HepG2 (cell line): ENCODE data around the gene WDR35. TPM values are rescaled to one million over a fixed set of nuclear protein-coding genes. Genes with fewer than 3 reads are reported as not detected.

ENCODE experiments used
- ATAC-seq: fragments of 200-7000 bp; cut with Tn5 transposase; 3 replicates; pipeline ENCODE4 v1.9.1; 2020; ENCODE audit warnings: mild to moderate bottlenecking, moderate library complexity
- BruUV-seq: library from RNA; stranded (reverse); fragments of 400-500 nt; replicated peaks from 2 replicates; lab custom pipeline; 2021; lab: Mats Ljungman, UMichigan
- CTCF ChIA-PET: fragments of 300-600 bp; formaldehyde crosslinking; extraction: SDS; loops from one replicate; lab custom pipeline; 2021; ENCODE audit warnings: low total read pairs, inconsistent platforms, low intra/inter-chr PET ratio; lab: Yijun Ruan, JAX
- POLR2A ChIA-PET: fragments of 350-600 bp; sonication (Branson Sonifier 250); formaldehyde crosslinking; loops from one replicate; lab custom pipeline; 2020; ENCODE audit warnings: antibody characterized with exemption, inconsistent platforms; lab: Yijun Ruan, JAX
- DNase-seq: peaks from one replicate; pipeline ENCODE4 v3.0.0-alpha.2; 2015; ENCODE audit warnings: low spot score
- FAIRE-seq: peaks from 3 replicates; lab custom pipeline; 2011; peaks lifted over from hg19 to GRCh38; lab: Jason Lieb, UNC
- H2AFZ ChIP-seq: one replicate; pipeline ENCODE4 v1.6.1; 2011; ENCODE audit warnings: low read length, inconsistent platforms
- H3K27ac ChIP-seq: fragments of 300-600 bp; 3 replicates; pipeline ENCODE4 v1.8.0; 2011; ENCODE audit warnings: mixed run types, mild to moderate bottlenecking, mixed read lengths, low read length, inconsistent platforms; ENCODE audit not compliant: insufficient read depth; ENCODE audit errors: extremely low read length
- H3K27me3 ChIP-seq, 2 experiments: fragments of 200-600 bp in 1 of 2; 2 replicates in 1 of 2; 3 replicates in 1 of 2; pipeline versions ENCODE4 v1.6.0 to v1.8.0; 2011; ENCODE audit warnings: low read length in 2 of 2, mild to moderate bottlenecking in 2 of 2, moderate library complexity in 2 of 2, inconsistent platforms in 1 of 2; ENCODE audit not compliant: insufficient read depth in 2 of 2, control insufficient read depth in 1 of 2
- H3K36me3 ChIP-seq, 2 experiments: fragments of 200-600 bp in 1 of 2; replicated peaks in 1 of 2; 2 replicates in 1 of 2; 3 replicates in 1 of 2; pipeline versions ENCODE4 v1.5.1 to v1.8.0; 2011; ENCODE audit warnings: low read length in 2 of 2, inconsistent platforms in 1 of 2; ENCODE audit not compliant: insufficient read depth in 2 of 2, control insufficient read depth in 1 of 2
- H3K4me1 ChIP-seq: 2 replicates; pipeline ENCODE4 v1.5.1; 2012; ENCODE audit warnings: low read length, inconsistent platforms; ENCODE audit not compliant: insufficient read depth
- H3K4me2 ChIP-seq: 2 replicates; pipeline ENCODE4 v1.6.0; 2011; ENCODE audit warnings: low read depth, low read length, inconsistent platforms
- H3K4me3 ChIP-seq, 3 experiments: fragments of 200-600 bp in 1 of 3; sonication (generic), shearing (Covaris generic) in 1 of 3; replicated peaks in 1 of 3; 2 replicates each; pipeline ENCODE4 v1.5.1; 2011 to 2016; ENCODE audit warnings: low read length in 3 of 3, inconsistent platforms in 2 of 3, low read depth in 2 of 3, mild to moderate bottlenecking in 2 of 3, control low read depth in 1 of 3, mixed read lengths in 1 of 3; ENCODE audit not compliant: insufficient read depth in 1 of 3
- H3K79me2 ChIP-seq: one replicate; pipeline ENCODE4 v1.6.1; 2011; ENCODE audit warnings: low read length, inconsistent platforms; ENCODE audit not compliant: insufficient read depth
- H3K9ac ChIP-seq: 2 replicates; pipeline ENCODE4 v1.6.0; 2011; ENCODE audit warnings: mild to moderate bottlenecking, low read depth, low read length, inconsistent platforms; ENCODE audit not compliant: insufficient read depth
- H3K9me3 ChIP-seq: 2 replicates; pipeline ENCODE4 v1.5.1; 2012; ENCODE audit warnings: mild to moderate bottlenecking, low read length
- H4K20me1 ChIP-seq: 2 replicates; pipeline ENCODE4 v1.6.0; 2011; ENCODE audit warnings: inconsistent platforms, mild to moderate bottlenecking, low read length, moderate library complexity; ENCODE audit not compliant: insufficient read depth
- ATF2 ChIP-seq: sonication (generic); formaldehyde crosslinking; IDR thresholded peaks from 2 replicates; pipeline ENCODE4 v1.4.0; 2020; ENCODE audit warnings: missing genetic modification reagents
- ATF7-NPFF ChIP-seq: sonication (generic); formaldehyde crosslinking; IDR thresholded peaks from 2 replicates; pipeline ENCODE4 v1.8.1; 2023; ENCODE audit warnings: mild to moderate bottlenecking, low read depth, missing genetic modification reagents, moderate library complexity
- DNMT3B ChIP-seq: conservative IDR thresholded peaks from 2 replicates; pipeline ENCODE4 v1.6.1; 2016; ENCODE audit warnings: missing biosample characterization, control low read depth
- GTF2F1 ChIP-seq: fragments of 150-350 bp; IDR thresholded peaks from 2 replicates; pipeline ENCODE4 v1.6.1; 2014; ENCODE audit warnings: low read length
- GTF3A ChIP-seq: sonication (generic); formaldehyde crosslinking; conservative IDR thresholded peaks from 2 replicates; pipeline ENCODE4 v1.4.0; 2020; ENCODE audit warnings: mild to moderate bottlenecking, missing genetic modification reagents
- KLF15 ChIP-seq: sonication (generic); formaldehyde crosslinking; IDR thresholded peaks from 2 replicates; pipeline ENCODE4 v1.8.1; 2023; ENCODE audit warnings: borderline replicate concordance, mild to moderate bottlenecking, inconsistent platforms, missing genetic modification reagents, mixed read lengths
- MAF1 ChIP-seq: sonication (generic); formaldehyde crosslinking; IDR thresholded peaks from 2 replicates; pipeline ENCODE4 v1.5.0; 2020; ENCODE audit warnings: missing genetic modification reagents, borderline replicate concordance
- MAFG ChIP-seq: sonication (generic); formaldehyde crosslinking; IDR thresholded peaks from 2 replicates; pipeline ENCODE4 v1.5.1; 2020; ENCODE audit warnings: mild to moderate bottlenecking, missing genetic modification reagents
- PHF5A ChIP-seq: IDR thresholded peaks from one replicate; pipeline ENCODE4 v1.6.1; 2018; ENCODE audit warnings: low read depth, missing genetic modification reagents; ENCODE audit not compliant: unreplicated experiment
- RFX5 ChIP-seq: IDR thresholded peaks from 2 replicates; pipeline ENCODE4 v1.6.1; 2011; ENCODE audit warnings: low read depth, low read length, improper control_type of control experiment
- ZBTB14 ChIP-seq: sonication (generic); formaldehyde crosslinking; IDR thresholded peaks from 2 replicates; pipeline ENCODE4 v1.4.0; 2020; ENCODE audit warnings: missing genetic modification reagents
- ZFP41 ChIP-seq: sonication (generic); formaldehyde crosslinking; IDR thresholded peaks from 2 replicates; pipeline ENCODE4 v1.4.0; 2020; ENCODE audit warnings: mild to moderate bottlenecking, missing genetic modification reagents, borderline replicate concordance
- ZNF570 ChIP-seq: sonication (generic); formaldehyde crosslinking; IDR thresholded peaks from 2 replicates; pipeline ENCODE4 v1.4.0; 2020; ENCODE audit warnings: mild to moderate bottlenecking, missing genetic modification reagents, borderline replicate concordance
- ZNF770 ChIP-seq: sonication (generic); formaldehyde crosslinking; IDR thresholded peaks from 2 replicates; pipeline ENCODE4 v1.5.0; 2020; ENCODE audit warnings: mild to moderate bottlenecking, missing genetic modification reagents
- ZZZ3 ChIP-seq: sonication (generic); formaldehyde crosslinking; IDR thresholded peaks from 2 replicates; pipeline ENCODE4 v1.4.0; 2020; ENCODE audit warnings: missing genetic modification reagents, mild to moderate bottlenecking, borderline replicate concordance
- WGBS: methylation state at CpG from one replicate; pipeline ENCODE4 v1.1.6; 2017; ENCODE audit warnings: low lambda C conversion rate; 5-methylcytosine and 5-hydroxymethylcytosine counted together
- in situ Hi-C: cut with HindIII; loops from 2 replicates; pipeline ENCODE4 v1.10.0; 2017; ENCODE audit warnings: low pct_unique_long_range_greater_than_20kb; ENCODE audit not compliant: extremely low pct_ligation_motif_present
- intact Hi-C: fragments of 100-400 bp; cut with micrococcal nuclease; formaldehyde crosslinking; loops from one replicate; pipeline ENCODE4 v1.10.0; 2022; ENCODE audit not compliant: unreplicated experiment
- polyA plus RNA-seq, 8 experiments: library from polyadenylated mRNA; depleted of rRNA in 3 of 8; stranded (reverse) in 7 of 8; unstranded in 1 of 8; fragments of >200 nt; fragmentation: Illumina TruSeq in 4 of 8; extraction: Trizol in 4 of 8; gene quantifications; 2 replicates each; pipeline versions ENCODE4 v1.2.1 to v1.2.3, GENCODE V29; 2011 to 2016; ENCODE audit warnings: low read depth in 4 of 8, missing spikeins in 1 of 8, mixed read lengths in 1 of 8; ENCODE audit not compliant: insufficient read depth in 1 of 8
- total RNA-seq, 5 experiments: library from RNA; depleted of rRNA; stranded (reverse); fragments of >200 nt; fragmentation: Illumina TruSeq; extraction: Trizol; gene quantifications; 2 replicates each; pipeline ENCODE4 v1.2.3, GENCODE V29; 2016; ENCODE audit warnings: low read depth in 1 of 5
- TF ChIP-seq, protein P1 (sequence below): sonication (generic); formaldehyde crosslinking; IDR thresholded peaks from 2 replicates; pipeline ENCODE4 v1.4.0; 2020; ENCODE audit warnings: mild to moderate bottlenecking, missing genetic modification reagents

WDR35 gene
- total and polyA plus RNA-seq, 2 of the 13 experiments (the other 11 are each of a cell fraction or from before 2014, with no cell fraction given), result 11.1 to 19.6 TPM

- Histone ChIP-seq H3K27me3 (no peaks in the 10 kb centered on the region), H2AFZ (no peak overlapping the region), H3K27ac (no peak overlapping the region), H4K20me1 (no peaks in the 10 kb centered on the region), H3K36me3 (no peaks in the 10 kb centered on the region), H3K79me2 (no peaks in the 10 kb centered on the region), H3K9me3 (no peaks in the 10 kb centered on the region), H3K9ac (no peak overlapping the region), H3K4me1 (no peaks in the 10 kb centered on the region), H3K4me2 (no peak overlapping the region), H3K4me3 (no peak overlapping the region)
- no TSS peak for BruUV-seq
- in situ Hi-C loops, result no loop called here
- ChIA-PET CTCF (no interaction called here), POLR2A (no interaction called here)
- intact Hi-C loops, result no loop called here
- TF ChIP-seq, protein P1, sequence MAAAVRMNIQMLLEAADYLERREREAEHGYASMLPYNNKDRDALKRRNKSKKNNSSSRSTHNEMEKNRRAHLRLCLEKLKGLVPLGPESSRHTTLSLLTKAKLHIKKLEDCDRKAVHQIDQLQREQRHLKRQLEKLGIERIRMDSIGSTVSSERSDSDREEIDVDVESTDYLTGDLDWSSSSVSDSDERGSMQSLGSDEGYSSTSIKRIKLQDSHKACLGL (CRISPR knock-in tag), result no peak
- no peak for TF ChIP-seq ZNF770 (CRISPR knock-in tag)
- TF ChIP-seq ZZZ3, result no peak
- TF ChIP-seq ZBTB14 (CRISPR knock-in tag), result no peak
- TF ChIP-seq ZFP41 (CRISPR knock-in tag), result no peak
- TF ChIP-seq MAF1, result no peak
- TF ChIP-seq ATF7-NPFF (CRISPR knock-in tag), result no peak
- TF ChIP-seq RFX5, result no peak
- TF ChIP-seq MAFG (CRISPR knock-in tag), result no peak
- no peak for TF ChIP-seq GTF2F1
- TF ChIP-seq KLF15 (CRISPR knock-in tag), result no peak
- no peak for TF ChIP-seq DNMT3B (CRISPR knock-in tag)
- TF ChIP-seq PHF5A (CRISPR knock-in tag), result no peak
- TF ChIP-seq ATF2 (CRISPR knock-in tag), result no peak
- no peak for TF ChIP-seq ZNF570
- TF ChIP-seq GTF3A, result no peak
- no peak for ATAC-seq
- DNase-seq, result no peak
- FAIRE-seq, result no peak
- WGBS, result 3% methylated on average over 2 of the region's 2 CpGs
These were observed 108.5 kb downstream of the WDR35 start for GRCh38 chr2:19881221-19881907.
